NK-92 (cell line): ENCODE results near the gene RASSF4.

Experiments used
- DNase-seq: peaks from one replicate; lab custom pipeline; 2025; ENCODE audit not compliant: unreplicated experiment; lab: John Stamatoyannopoulos, UW

The RASSF4 gene

DNA sequence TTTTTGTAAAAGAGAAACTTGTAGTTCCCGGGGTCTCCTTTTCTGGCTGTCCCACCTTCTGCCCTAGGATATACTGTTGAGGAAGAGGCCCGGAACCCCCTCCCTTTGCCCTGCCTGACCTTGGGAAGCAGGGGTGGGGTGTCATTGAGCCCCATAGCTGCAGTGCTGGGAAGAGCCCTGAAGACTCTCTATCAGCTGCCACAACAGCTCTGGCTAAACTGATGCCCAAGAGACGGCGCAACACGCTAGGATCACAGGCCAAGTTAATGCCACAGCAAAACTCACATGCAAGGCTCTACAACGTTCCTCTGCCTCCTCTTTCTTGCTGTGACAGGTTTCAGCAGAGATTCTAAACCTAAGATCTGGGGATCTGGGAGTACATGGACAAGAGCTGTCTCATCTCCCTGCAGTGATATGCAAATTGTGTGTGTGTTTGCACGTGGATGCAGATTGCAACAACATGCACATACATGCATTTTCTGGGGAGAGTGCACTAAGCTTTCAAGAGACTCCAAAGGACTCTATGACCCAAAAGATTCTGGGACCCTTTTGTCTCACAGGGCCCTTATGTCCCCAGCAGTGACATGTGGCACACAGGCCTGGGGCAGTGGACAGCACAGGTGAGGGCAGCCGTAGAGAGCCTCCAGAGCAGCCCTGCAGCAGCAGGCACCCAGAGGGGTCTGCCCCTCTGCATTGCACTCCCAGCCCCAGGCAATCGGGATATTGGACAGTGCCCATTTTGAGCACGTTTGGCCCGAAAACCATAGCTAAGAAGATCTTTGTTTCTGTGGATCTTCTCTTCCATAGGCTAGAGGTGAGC, 2.5 kb downstream of the RASSF4 start:
- no peak for DNase-seq

DNA sequence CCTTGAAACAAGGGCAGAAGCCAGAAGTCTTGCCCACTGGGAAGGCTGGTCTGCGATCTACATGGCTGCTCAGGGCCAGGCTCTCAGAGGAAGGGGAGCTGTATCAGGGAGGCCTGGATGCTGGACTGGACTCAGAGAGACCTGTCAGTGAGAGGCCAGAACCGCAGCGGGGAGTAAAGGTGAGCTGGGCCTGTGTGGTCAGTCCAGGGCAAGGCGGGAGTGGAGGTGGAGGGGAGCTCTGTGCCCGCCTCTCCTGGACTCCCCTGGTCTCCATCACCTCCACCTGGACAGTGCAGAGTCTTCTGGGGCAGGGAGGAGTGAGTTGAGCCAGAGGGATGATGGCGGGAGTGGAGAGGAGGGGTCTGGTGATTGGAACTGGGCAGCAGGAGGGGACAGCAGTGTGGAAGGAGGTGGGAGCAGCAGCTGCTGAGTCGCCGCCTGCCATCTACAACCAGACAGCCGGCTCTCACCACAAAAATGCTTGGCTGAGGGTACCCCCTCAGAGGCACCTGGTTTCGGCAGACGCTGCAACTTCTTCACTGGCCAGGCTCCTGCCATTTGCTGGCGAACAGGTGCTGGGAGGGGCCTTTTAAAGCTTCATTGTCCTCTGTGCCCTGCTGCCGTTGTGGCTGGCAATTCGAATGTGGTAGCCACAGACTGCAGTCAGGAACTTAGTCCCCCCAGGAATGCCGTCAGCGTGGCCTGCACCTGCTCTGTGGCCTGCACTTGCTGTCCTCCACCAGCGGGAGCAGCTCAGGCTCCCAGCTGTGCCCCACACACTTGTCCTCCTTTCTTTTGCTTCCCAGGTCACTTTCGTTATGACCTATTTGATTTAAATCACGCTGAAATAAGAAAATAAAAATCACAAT, 3.5 kb downstream of the RASSF4 start:
- DNase-seq: no peak

DNA sequence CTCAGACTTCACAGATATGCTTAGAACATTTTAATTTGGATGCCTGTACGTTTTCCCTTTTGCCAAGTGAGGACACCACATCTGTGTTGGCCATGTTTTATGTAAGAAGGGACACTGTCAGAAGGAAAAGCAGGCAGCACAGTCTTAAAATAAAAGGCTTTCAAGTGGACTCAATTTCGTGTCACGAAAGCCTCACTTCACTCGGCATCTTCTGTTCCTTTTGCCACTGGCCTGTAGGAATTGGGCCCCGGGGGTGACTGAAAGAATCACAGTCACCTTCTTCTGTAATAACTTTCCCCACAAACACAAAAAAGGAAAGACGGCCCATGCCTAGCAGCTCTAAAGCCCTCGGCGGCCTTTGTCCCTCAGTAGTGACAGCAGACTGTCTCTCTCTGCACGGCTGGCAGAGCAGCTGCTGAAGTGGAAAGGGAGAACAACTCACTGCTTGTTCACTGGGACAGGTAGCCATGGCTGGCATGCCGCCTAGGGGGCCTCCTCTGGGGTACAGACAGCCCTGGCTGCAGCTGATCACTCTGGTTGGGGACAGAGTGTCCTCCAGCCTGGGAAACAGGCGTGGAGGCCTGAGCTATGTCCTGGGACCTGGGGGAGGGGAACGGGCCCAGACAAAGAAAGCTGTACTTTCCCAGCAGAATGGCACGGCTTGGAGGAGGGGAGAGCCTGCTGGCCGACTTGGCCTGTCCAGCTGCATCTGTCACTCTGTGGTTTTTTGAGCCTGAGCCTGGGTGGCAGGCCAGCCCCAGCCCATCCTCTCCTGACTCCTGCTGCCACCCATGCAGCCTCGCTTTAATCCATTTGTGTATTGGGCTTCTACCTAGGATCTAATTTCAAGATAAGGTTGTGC, 4.4 kb downstream of the RASSF4 start:
- DNase-seq: no peak

GRCh38 chr10:44965104-44965503, 5.5 kb downstream of the RASSF4 start:
- DNase-seq: no peak

DNA sequence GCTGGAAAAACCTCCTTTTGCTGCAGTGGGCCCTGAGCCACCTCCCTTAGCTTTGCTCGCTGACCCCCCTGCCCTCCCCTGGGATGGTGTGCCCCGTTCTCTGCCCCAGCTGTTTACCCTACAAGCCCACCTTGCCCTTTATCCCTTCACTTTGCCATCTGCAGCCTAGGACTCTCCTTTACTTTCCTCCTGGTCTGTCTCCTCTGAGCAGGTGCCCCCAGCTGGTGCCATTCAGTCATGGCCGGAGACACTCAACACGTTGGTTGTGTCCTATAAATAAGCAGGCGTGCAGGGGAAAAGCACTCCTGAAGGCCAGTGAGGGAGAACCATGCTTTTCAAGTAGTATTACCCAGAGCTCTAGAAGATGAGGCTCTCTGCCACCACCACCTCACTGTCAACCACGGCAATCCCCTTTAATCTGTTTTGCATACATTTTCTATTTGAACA, 6.1 kb downstream of the RASSF4 start:
- no peak for DNase-seq

DNA sequence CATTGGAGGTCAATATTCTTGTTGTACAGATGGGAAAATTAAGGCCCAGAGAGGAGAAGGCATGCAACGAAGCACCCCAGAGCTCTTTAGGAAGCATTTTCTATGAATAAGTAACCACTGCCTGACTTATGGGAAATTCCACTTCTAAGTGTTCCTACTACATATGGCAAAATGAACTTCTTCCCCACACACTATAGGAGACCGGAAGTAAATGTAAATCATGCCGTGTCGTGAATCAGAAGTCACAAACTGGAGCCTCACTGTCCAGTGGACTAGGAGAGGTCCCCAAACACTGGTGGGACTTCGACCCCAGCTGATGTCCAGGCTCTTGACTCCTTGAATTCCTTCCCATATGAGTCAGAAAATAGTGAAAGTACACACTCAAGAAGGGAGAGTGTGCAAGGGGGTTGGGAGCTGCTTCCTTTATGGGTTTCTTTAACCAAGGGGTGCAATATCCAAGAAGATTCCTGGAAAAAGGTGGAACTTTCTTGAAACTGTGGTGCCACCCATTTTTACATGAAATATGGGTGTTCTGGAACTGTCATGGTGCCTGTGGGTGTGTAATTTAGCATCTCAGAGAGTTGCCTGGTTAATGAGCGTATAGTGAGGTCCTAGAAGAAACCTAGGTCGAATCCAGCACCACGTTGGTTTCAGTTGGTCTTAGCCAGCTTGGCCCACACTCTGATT, 6.7 kb downstream of the RASSF4 start:
- DNase-seq: no peak

- DNase-seq: no peak
Measured at GRCh38 chr10:44966816-44967509, 7.4 kb downstream of the RASSF4 start.

GRCh38 chr10:44967616-44968015, 8.0 kb downstream of the RASSF4 start:
- DNase-seq: no peak

DNA sequence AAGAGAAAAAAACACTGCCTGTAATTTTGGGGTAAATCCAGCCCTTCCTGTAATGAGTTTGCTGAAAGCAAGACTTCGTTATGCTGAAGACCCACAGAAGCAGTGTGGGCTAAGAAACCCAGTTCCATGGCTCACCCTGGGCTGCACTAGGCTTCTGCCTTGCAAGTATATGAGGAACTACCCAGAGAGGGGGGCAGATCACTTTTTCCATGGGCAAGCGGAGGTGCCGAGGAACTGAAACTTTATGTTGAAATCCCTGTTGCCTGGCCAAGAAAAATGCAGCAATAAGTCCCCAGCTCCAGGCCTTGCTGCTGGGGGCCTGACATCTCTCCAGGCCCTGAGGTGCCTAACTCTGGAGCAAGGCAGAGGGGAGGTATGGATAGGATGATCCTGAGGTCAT, 8.5 kb downstream of the RASSF4 start:
- DNase-seq: no peak

- no peak for DNase-seq
Measured at GRCh38 chr10:44968500-44969400, 9.1 kb downstream of the RASSF4 start.

DNA sequence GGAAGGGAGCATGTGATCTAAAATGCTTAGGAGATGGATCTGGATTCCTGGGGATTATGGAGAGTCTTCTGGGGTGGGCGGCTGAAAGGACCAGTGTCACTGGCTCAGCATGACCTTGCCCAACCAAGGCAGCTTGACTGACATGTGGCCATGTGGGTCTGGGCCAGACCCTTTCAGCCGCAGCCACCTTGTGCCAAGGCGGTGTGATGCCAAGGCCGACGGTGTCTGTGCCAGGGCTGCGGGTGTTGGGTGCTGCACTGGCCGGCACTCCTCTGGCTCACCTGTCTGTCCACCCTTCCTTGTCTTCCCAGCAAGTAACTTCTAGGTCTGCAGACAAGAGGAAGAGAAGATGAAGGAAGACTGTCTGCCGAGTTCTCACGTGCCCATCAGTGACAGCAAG, 10.3 kb downstream of the RASSF4 start:
- DNase-seq: no peak

GRCh38 chr10:44970812-44971395, 11.3 kb downstream of the RASSF4 start:
- DNase-seq: no peak

DNA sequence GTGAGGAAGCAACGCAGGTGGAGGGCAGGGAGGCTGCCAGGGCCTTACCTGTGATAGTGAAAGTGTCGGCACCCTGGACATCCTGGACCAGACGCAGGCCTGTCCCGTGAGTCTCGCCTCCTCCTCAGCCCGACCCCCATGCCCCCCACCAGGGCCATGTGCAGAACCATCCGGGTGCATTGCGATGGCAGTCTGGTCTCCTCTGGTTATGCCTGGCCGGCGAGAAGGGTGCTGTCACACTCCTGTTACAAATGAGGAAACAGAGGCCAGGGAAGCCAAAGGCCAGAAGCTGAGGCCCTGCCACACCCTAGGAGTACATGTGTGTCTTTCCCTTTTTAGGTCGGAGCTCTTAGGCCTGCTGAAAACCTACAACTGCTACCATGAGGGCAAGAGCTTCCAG, 11.8 kb downstream of the RASSF4 start:
- no peak for DNase-seq

GRCh38 chr10:44971935-44972757, 12.5 kb downstream of the RASSF4 start:
- DNase-seq: no peak

GRCh38 chr10:44972874-44973306, 13.3 kb downstream of the RASSF4 start:
- no peak for DNase-seq

DNA sequence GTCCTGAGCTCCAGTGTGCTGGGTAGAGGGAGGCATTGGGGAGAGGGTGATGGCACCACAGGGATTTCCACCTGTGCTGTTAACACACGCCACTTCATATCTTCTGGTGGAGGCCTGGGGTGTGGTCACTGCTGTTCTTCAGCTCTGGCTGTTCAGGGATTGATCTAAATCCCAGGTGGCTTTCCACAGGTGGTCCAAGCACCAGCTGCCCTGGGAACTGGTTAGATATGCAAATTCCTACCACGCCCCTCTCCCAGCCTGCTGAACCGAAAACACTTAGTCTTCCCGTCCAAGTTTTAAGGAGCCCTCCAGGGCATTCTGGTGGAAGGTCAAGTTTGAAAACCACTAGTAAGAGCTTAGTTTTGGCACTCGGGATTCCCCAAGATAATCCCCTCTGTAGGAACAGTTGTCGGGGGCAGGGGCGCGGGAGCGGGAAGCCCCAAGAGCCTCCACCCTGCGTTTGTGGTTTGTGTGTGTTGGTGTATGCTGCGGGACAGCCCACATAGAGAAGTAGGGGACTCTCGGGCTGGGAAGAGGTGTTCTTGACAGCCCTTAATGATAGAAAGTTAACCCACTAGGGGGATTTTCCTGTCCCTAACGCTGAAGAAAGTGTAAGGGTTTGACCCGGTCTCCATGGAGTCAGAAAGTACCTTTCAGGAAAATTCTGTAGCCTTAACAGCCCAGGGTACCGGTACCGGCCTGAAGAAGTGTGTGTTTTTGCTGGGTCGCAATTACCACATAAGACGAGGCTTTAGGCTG, 13.9 kb downstream of the RASSF4 start:
- no peak for DNase-seq

GRCh38 chr10:44974082-44974627, 14.6 kb downstream of the RASSF4 start:
- DNase-seq: no peak
